AG20443 (cell line): ENCODE measurements around the gene MAP2K3.
A peak's percentile ranks its signal among the peaks of the same experiment; 100 is the strongest.

Source experiments
- DNase-seq: peaks from one replicate; pipeline ENCODE4 v3.0.0; 2012; ENCODE audit warnings: low spot score, mixed read lengths

The MAP2K3 gene

GRCh38 chr17:21282850-21283249 is 1.7 kb upstream of the MAP2K3 start:
- DNase-seq: no peak

- peak; percentile 22 for DNase-seq
Observed at GRCh38 chr17:21283482-21284318, 811 bp upstream of the MAP2K3 start.

- DNase-seq: no peak
Observed at GRCh38 chr17:21285164-21286065, 904 bp downstream of the MAP2K3 start.

- peak; percentile 91 for DNase-seq
Observed at GRCh38 chr17:21286066-21286770, 1.7 kb downstream of the MAP2K3 start.

- no peak for DNase-seq
Observed at GRCh38 chr17:21286909-21287702, 2.6 kb downstream of the MAP2K3 start.

GRCh38 chr17:21287703-21288449 is 3.4 kb downstream of the MAP2K3 start:
- DNase-seq: peak; percentile 93

GRCh38 chr17:21288571-21289017 is 4.1 kb downstream of the MAP2K3 start:
- no peak for DNase-seq

- DNase-seq: no peak
Observed at GRCh38 chr17:21289175-21289901, 4.8 kb downstream of the MAP2K3 start.

GRCh38 chr17:21289902-21290571 is 5.5 kb downstream of the MAP2K3 start:
- peak; percentile 21 for DNase-seq

GRCh38 chr17:21291357-21291756 is 6.8 kb downstream of the MAP2K3 start:
- no peak for DNase-seq

GRCh38 chr17:21291862-21292261 is 7.4 kb downstream of the MAP2K3 start:
- DNase-seq: no peak

GRCh38 chr17:21292867-21293830 is 8.6 kb downstream of the MAP2K3 start:
- no peak for DNase-seq

GRCh38 chr17:21293831-21294210 is 9.3 kb downstream of the MAP2K3 start:
- DNase-seq: no peak

- no peak for DNase-seq
Observed at GRCh38 chr17:21294321-21295035, 10.0 kb downstream of the MAP2K3 start.

- peak; percentile 45 for DNase-seq
Observed at GRCh38 chr17:21295036-21295952, 10.8 kb downstream of the MAP2K3 start.
